Measurements from ENCODE around the gene AGBL1.

GRCh38 chr15:86377914-86378313 is 298.2 kb downstream of the AGBL1 start:
- no peak for TF ChIP-seq CTCF (conservative IDR thresholded peaks at IDR 0.05)
- TF ChIP-seq EZH2 (IDR thresholded peaks at IDR 0.05; ENCODE audit: low read depth): no peak

Measured in PC-9 (cell line).